Fibroblast of the aortic adventitia (primary cell): ENCODE data around the gene WDR91. TPM values are rescaled to one million over a fixed set of nuclear protein-coding genes. Genes with fewer than 3 reads are reported as not detected.

ENCODE experiments used
- DNase-seq: peaks from one replicate; pipeline ENCODE4 v3.0.0-alpha.2; 2010; ENCODE audit warnings: low read depth
- H3K4me3 ChIP-seq: 2 replicates; pipeline ENCODE4 v1.5.1; 2011; ENCODE audit warnings: low read depth, mild to moderate bottlenecking, control low read depth, low read length, moderate library complexity
- CTCF ChIP-seq: IDR thresholded peaks from 2 replicates; pipeline ENCODE4 v1.5.1; 2011; ENCODE audit warnings: mild to moderate bottlenecking, low read length, control low read depth, inconsistent platforms; ENCODE audit not compliant: insufficient read depth
- total RNA-seq: library from RNA; depleted of rRNA; stranded (reverse); fragments of >200 nt; gene quantifications from 2 replicates; pipeline ENCODE4 v1.2.3, GENCODE V29; 2012; ENCODE audit warnings: low replicate concordance

WDR91 gene
- total RNA-seq, 1 donor = 6.5 TPM

GRCh38 chr7:135207406-135208101, 3.8 kb downstream of the WDR91 start:
- no peak overlapping the region for H3K4me3 ChIP-seq
- TF ChIP-seq CTCF = no peak
- no peak for DNase-seq

GRCh38 chr7:135206941-135207391, 4.4 kb downstream of the WDR91 start:
- H3K4me3 ChIP-seq = no peak overlapping the region
- no peak for DNase-seq
- no peak for TF ChIP-seq CTCF

GRCh38 chr7:135205850-135206249, 5.5 kb downstream of the WDR91 start:
- H3K4me3 ChIP-seq = no peak overlapping the region
- no peak for DNase-seq
- TF ChIP-seq CTCF = no peak

- no peak for DNase-seq
- TF ChIP-seq CTCF = no peak
- H3K4me3 ChIP-seq = no peak overlapping the region
Measured at GRCh38 chr7:135204876-135205275, 6.5 kb downstream of the WDR91 start.

GRCh38 chr7:135204341-135204749, 7.0 kb downstream of the WDR91 start:
- no peak for TF ChIP-seq CTCF
- H3K4me3 ChIP-seq = no peak overlapping the region
- peak; percentile 12 for DNase-seq

GRCh38 chr7:135201350-135201749, 10.0 kb downstream of the WDR91 start:
- no peak for TF ChIP-seq CTCF
- DNase-seq = no peak
- no peak overlapping the region for H3K4me3 ChIP-seq

- no peak for DNase-seq
- no peak for TF ChIP-seq CTCF
Measured at GRCh38 chr7:135200821-135201331, 10.4 kb downstream of the WDR91 start.

More at GRCh38 chr7:135200821-135201331, 10.4 kb downstream of the WDR91 start:
- no peak overlapping the region for H3K4me3 ChIP-seq
